Skeletal muscle satellite cell (primary cell): Measurements from ENCODE around the gene C12orf75.

Experiments used
- H3K27me3 ChIP-seq: 2 replicates; pipeline ENCODE4 v1.7.0; 2013; ENCODE audit warnings: low read length; ENCODE audit not compliant: control insufficient read depth, insufficient read depth
- H3K36me3 ChIP-seq: 2 replicates; pipeline ENCODE4 v1.7.0; 2013; ENCODE audit warnings: mild to moderate bottlenecking, control low read depth, low read length; ENCODE audit not compliant: insufficient read depth
- H3K4me1 ChIP-seq: 2 replicates; pipeline ENCODE4 v1.7.0; 2013; ENCODE audit warnings: low read length; ENCODE audit not compliant: control insufficient read depth, insufficient read depth
- H3K4me2 ChIP-seq: 2 replicates; pipeline ENCODE4 v1.7.0; 2013; ENCODE audit warnings: mild to moderate bottlenecking, low read length
- H3K4me3 ChIP-seq: 2 replicates; pipeline ENCODE4 v1.7.0; 2013; ENCODE audit warnings: low read length
- H3K9ac ChIP-seq: 2 replicates; pipeline ENCODE4 v1.7.0; 2013; ENCODE audit warnings: mild to moderate bottlenecking, low read depth, low read length, moderate library complexity
- H3K9me3 ChIP-seq: replicated peaks from 2 replicates; pipeline ENCODE4 v1.7.0; 2013; ENCODE audit warnings: mild to moderate bottlenecking, control low read depth, low read length

Gene C12orf75

GRCh38 chr12:105358789-105359188 lies 28.3 kb downstream of the C12orf75 start:
- Histone ChIP-seq H3K27me3 (no peaks in the 10 kb centered on the region), H3K36me3 (peaks cover 18% of the 10 kb centered on the region), H3K4me3 (no peak overlapping the region), H3K4me1 (peaks cover 17% of the 10 kb centered on the region), H3K4me2 (no peak overlapping the region), H3K9ac (no peak overlapping the region), H3K9me3 (no peaks in the 10 kb centered on the region)

GRCh38 chr12:105359856-105360255 lies 29.4 kb downstream of the C12orf75 start:
- peaks cover 15% of the 10 kb centered on the region for H3K36me3 ChIP-seq
- H3K9me3 ChIP-seq: no peaks in the 10 kb centered on the region
- H3K4me3 ChIP-seq: no peak overlapping the region
- no peak overlapping the region for H3K9ac ChIP-seq
- peaks cover 17% of the 10 kb centered on the region for H3K4me1 ChIP-seq
- H3K4me2 ChIP-seq: no peak overlapping the region
- no peaks in the 10 kb centered on the region for H3K27me3 ChIP-seq

- Histone ChIP-seq H3K4me2 (no peak overlapping the region), H3K9ac (no peak overlapping the region), H3K9me3 (no peaks in the 10 kb centered on the region), H3K36me3 (peaks cover 32% of the 10 kb centered on the region), H3K4me3 (no peak overlapping the region), H3K27me3 (no peaks in the 10 kb centered on the region), H3K4me1 (peaks cover 8% of the 10 kb centered on the region)
Measured at GRCh38 chr12:105363890-105364289, 33.4 kb downstream of the C12orf75 start.

GRCh38 chr12:105365231-105365630 lies 34.7 kb downstream of the C12orf75 start:
- no peak overlapping the region for H3K9ac ChIP-seq
- no peak overlapping the region for H3K4me3 ChIP-seq
- no peak overlapping the region for H3K4me2 ChIP-seq
- peaks cover 37% of the 10 kb centered on the region for H3K36me3 ChIP-seq
- H3K27me3 ChIP-seq: no peaks in the 10 kb centered on the region
- no peaks in the 10 kb centered on the region for H3K9me3 ChIP-seq
- H3K4me1 ChIP-seq: peaks cover 9% of the 10 kb centered on the region

GRCh38 chr12:105368047-105368646 lies 37.7 kb downstream of the C12orf75 start:
- Histone ChIP-seq H3K4me3 (no peak overlapping the region), H3K4me2 (no peak overlapping the region), H3K27me3 (no peaks in the 10 kb centered on the region), H3K9me3 (no peaks in the 10 kb centered on the region), H3K9ac (no peak overlapping the region), H3K4me1 (peaks cover 9% of the 10 kb centered on the region), H3K36me3 (peaks cover 37% of the 10 kb centered on the region)

GRCh38 chr12:105369014-105369413 lies 38.5 kb downstream of the C12orf75 start:
- no peak overlapping the region for H3K4me2 ChIP-seq
- peaks cover 37% of the 10 kb centered on the region for H3K36me3 ChIP-seq
- H3K4me1 ChIP-seq: peaks cover 9% of the 10 kb centered on the region
- H3K4me3 ChIP-seq: no peak overlapping the region
- H3K9ac ChIP-seq: no peak overlapping the region
- no peaks in the 10 kb centered on the region for H3K9me3 ChIP-seq
- H3K27me3 ChIP-seq: no peaks in the 10 kb centered on the region

- no peak overlapping the region for H3K9ac ChIP-seq
- no peaks in the 10 kb centered on the region for H3K27me3 ChIP-seq
- H3K4me1 ChIP-seq: no peaks in the 10 kb centered on the region
- H3K4me2 ChIP-seq: no peak overlapping the region
- H3K36me3 ChIP-seq: peaks cover 30% of the 10 kb centered on the region
- no peak overlapping the region for H3K4me3 ChIP-seq
- H3K9me3 ChIP-seq: no peaks in the 10 kb centered on the region
Measured at GRCh38 chr12:105374303-105374702, 43.8 kb downstream of the C12orf75 start.

GRCh38 chr12:105377077-105377476 lies 46.6 kb downstream of the C12orf75 start:
- Histone ChIP-seq H3K9me3 (no peaks in the 10 kb centered on the region), H3K4me3 (no peak overlapping the region), H3K36me3 (peaks cover 17% of the 10 kb centered on the region), H3K27me3 (no peaks in the 10 kb centered on the region), H3K4me2 (no peak overlapping the region), H3K4me1 (no peaks in the 10 kb centered on the region), H3K9ac (no peak overlapping the region)

- H3K4me2 ChIP-seq: no peak overlapping the region
- H3K27me3 ChIP-seq: no peaks in the 10 kb centered on the region
- H3K4me3 ChIP-seq: no peak overlapping the region
- H3K9ac ChIP-seq: no peak overlapping the region
- H3K36me3 ChIP-seq: peaks cover 10% of the 10 kb centered on the region
- H3K9me3 ChIP-seq: no peaks in the 10 kb centered on the region
- H3K4me1 ChIP-seq: peaks cover 11% of the 10 kb centered on the region
Measured at GRCh38 chr12:105378911-105379310, 48.4 kb downstream of the C12orf75 start.

GRCh38 chr12:105382771-105383622 lies 52.5 kb downstream of the C12orf75 start:
- H3K9me3 ChIP-seq: no peaks in the 10 kb centered on the region
- no peaks in the 10 kb centered on the region for H3K36me3 ChIP-seq
- H3K27me3 ChIP-seq: no peaks in the 10 kb centered on the region
- H3K4me2 ChIP-seq: peak overlapping the region; percentile 91
- peak overlapping the region; percentile 77 for H3K9ac ChIP-seq
- H3K4me1 ChIP-seq: peaks cover 11% of the 10 kb centered on the region
- peak overlapping the region; percentile 63 for H3K4me3 ChIP-seq

GRCh38 chr12:105384220-105384619 lies 53.7 kb downstream of the C12orf75 start:
- Histone ChIP-seq H3K4me1 (peaks cover 11% of the 10 kb centered on the region), H3K27me3 (no peaks in the 10 kb centered on the region), H3K4me2 (no peak overlapping the region), H3K9ac (no peak overlapping the region), H3K4me3 (no peak overlapping the region), H3K9me3 (no peaks in the 10 kb centered on the region), H3K36me3 (no peaks in the 10 kb centered on the region)
